IPS DF 6.9 (cell line): Measurements from ENCODE around the gene BMERB1.
"Not testable (repeated sequence)": the region's sequence is repeated elsewhere in the genome, so short reads cannot be mapped to it uniquely, and the experiment has no call there.

Experiments
- DNase-seq: peaks from one replicate; pipeline ENCODE4 v3.0.0-alpha.2; 2013; ENCODE audit warnings: low read depth, low spot score
- H3K27ac ChIP-seq: one replicate; pipeline ENCODE4 v1.5.1; 2013; ENCODE audit warnings: low read length, control low read depth
- H3K27me3 ChIP-seq: 2 replicates; pipeline ENCODE4 v1.6.1; 2013; ENCODE audit warnings: mild to moderate bottlenecking, low read length; ENCODE audit not compliant: control insufficient read depth, insufficient read depth
- H3K36me3 ChIP-seq: 2 replicates; pipeline ENCODE4 v1.6.1; 2013; ENCODE audit warnings: low read length; ENCODE audit not compliant: control insufficient read depth, insufficient read depth
- H3K4me1 ChIP-seq: 2 replicates; pipeline ENCODE4 v1.6.1; 2013; ENCODE audit warnings: low read length; ENCODE audit not compliant: control insufficient read depth, insufficient read depth
- H3K4me3 ChIP-seq: 2 replicates; pipeline ENCODE4 v1.5.1; 2013; ENCODE audit warnings: mild to moderate bottlenecking, low read length
- H3K9me3 ChIP-seq: 2 replicates; pipeline ENCODE4 v1.6.1; 2013; ENCODE audit warnings: low read length, inconsistent platforms; ENCODE audit not compliant: control insufficient read depth, insufficient read depth
- WGBS: extraction: QIAGEN DNeasy Blood & Tissue Kit; methylation state at CpG from one replicate; pipeline ENCODE4 v1.1.7; 2013; ENCODE audit warnings: mixed read lengths, missing lambda C conversion rate; ENCODE audit not compliant: insufficient read length, insufficient coverage; 5-methylcytosine and 5-hydroxymethylcytosine counted together

The BMERB1 gene

DNA sequence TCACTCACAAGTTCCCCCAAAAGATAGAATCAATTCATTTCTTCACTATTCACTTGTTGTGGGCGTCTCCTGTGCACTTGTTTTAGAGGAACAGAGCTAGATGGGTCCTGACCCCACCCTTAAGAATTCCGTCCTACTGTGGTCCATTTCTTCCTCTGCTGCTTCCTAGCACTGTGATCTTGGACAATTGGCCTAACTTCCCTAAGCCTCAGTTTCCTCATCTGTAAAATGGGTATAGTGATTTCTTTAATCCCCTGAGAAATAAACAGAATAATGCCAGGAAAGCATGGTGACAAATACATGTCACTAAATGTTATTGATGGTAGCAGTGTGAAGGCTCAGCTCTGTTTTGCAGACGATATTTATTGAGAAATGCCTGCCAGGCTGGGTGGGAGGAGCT, 9.9 kb downstream of the BMERB1 start:
- no peak overlapping the region for H3K27ac ChIP-seq

GRCh38 chr16:15445450-15445849, 11.1 kb downstream of the BMERB1 start:
- WGBS: no CpG with 5 or more reads among the region's 1 CpG

More for the DNA sequence above, 9.9 kb downstream of the BMERB1 start:
- no peak for DNase-seq
- Histone ChIP-seq H3K4me1 (no peaks in the 10 kb centered on the region), H3K4me3 (no peak overlapping the region), H3K27me3 (no peaks in the 10 kb centered on the region), H3K9me3 (no peaks in the 10 kb centered on the region), H3K36me3 (no peaks in the 10 kb centered on the region)
- no CpG with 5 or more reads among the region's 3 CpGs for WGBS

DNA sequence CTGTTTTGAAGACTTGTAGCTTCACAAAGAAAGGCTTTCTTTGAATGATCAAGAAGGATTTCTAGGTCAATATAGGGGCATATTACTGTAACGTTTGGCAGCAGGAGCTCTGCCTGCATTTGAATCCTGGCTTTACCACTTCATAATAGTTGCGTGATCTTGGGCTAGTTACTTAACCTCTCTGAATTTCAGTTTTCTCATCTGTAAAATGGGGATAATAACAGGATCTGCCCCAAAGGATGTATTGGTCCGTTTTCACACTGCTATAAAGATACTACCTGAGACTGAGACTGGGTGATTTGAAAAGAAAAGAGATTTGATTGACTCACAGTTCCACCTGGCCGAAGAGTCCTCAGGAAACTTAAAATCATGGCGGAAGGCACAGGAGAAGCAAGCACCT, 12.5 kb downstream of the BMERB1 start:
- Histone ChIP-seq H3K36me3 (no peaks in the 10 kb centered on the region), H3K27ac (no peak overlapping the region), H3K27me3 (no peaks in the 10 kb centered on the region), H3K4me3 (no peak overlapping the region), H3K4me1 (no peaks in the 10 kb centered on the region), H3K9me3 (no peaks in the 10 kb centered on the region)
- WGBS: no CpG with 5 or more reads among the region's 5 CpGs
- DNase-seq: no peak

More at GRCh38 chr16:15445450-15445849, 11.1 kb downstream of the BMERB1 start:
- Histone ChIP-seq H3K36me3 (no peaks in the 10 kb centered on the region), H3K4me1 (no peaks in the 10 kb centered on the region), H3K9me3 (no peaks in the 10 kb centered on the region), H3K4me3 (no peak overlapping the region), H3K27ac (no peak overlapping the region), H3K27me3 (no peaks in the 10 kb centered on the region)
- no peak for DNase-seq

GRCh38 chr16:15450624-15451023, 16.2 kb downstream of the BMERB1 start:
- Histone ChIP-seq H3K36me3 (no peaks in the 10 kb centered on the region), H3K4me1 (no peaks in the 10 kb centered on the region), H3K9me3 (no peaks in the 10 kb centered on the region), H3K27me3 (no peaks in the 10 kb centered on the region), H3K4me3 (no peak overlapping the region), H3K27ac (no peak overlapping the region)
- WGBS: no CpG with 5 or more reads among the region's 6 CpGs
- no peak for DNase-seq

- no CpG with 5 or more reads among the region's 10 CpGs for WGBS
These were observed 16.8 kb downstream of the BMERB1 start for GRCh38 chr16:15451098-15451731.

DNA sequence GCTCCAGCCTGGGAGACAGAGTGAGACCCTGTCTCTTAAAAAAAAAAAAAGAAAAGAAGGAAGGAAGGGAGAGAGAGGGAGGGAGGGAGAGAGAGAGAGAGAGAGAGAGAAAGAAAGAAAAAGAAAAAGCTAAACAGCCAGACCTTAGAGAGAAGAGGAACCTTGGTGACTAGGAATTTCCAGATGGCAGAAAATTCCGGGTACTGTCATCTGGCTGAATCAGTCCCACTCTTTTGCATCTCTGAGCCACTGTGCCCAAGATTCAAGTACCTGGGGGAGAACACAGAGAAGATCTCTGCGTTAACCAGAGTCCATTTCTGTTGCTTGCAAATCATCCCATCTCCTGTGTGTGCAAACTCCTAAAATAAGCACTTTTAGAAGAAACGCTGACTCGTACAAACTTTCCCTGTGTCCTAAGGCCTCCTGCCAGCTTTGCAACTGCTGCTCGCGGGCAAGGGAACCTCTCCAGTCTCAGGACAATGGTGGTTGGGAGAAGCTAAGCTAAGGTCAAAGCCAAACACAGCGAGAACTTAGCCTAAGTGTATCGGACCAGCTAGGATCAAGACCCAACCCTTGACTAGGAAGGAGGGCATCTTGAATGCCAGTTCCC, 18.0 kb downstream of the BMERB1 start:
- H3K27ac ChIP-seq: no peak overlapping the region
- WGBS: no CpG with 5 or more reads among the region's 8 CpGs
- DNase-seq: no peak

More at GRCh38 chr16:15451098-15451731, 16.8 kb downstream of the BMERB1 start:
- H3K27ac ChIP-seq: no peak overlapping the region
- H3K9me3 ChIP-seq: no peaks in the 10 kb centered on the region
- no peaks in the 10 kb centered on the region for H3K27me3 ChIP-seq
- H3K4me1 ChIP-seq: no peaks in the 10 kb centered on the region
- DNase-seq: no peak
- H3K36me3 ChIP-seq: no peaks in the 10 kb centered on the region
- H3K4me3 ChIP-seq: no peak overlapping the region

DNA sequence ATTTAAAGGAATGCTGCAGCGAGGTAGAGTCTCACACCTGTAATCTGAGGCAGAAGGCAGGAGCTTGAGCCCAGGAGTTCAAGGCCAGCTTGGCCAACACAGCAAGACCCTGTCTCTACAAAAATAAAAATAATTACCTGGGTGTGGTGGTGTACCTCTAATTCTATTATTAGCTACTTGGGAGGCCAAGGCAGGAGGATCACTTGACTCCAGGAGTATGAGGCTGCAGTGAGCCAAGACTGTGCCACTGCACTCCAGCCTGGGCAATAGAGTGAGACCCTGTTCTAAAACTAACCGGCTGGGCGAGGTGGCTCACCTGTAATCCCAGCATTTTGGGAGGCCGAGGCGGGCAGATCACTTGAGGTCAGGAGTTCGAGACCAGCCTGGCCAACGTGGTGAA, 18.9 kb downstream of the BMERB1 start:
- H3K36me3 ChIP-seq, H3K9me3 ChIP-seq, H3K27me3 ChIP-seq, H3K4me3 ChIP-seq, H3K27ac ChIP-seq, H3K4me1 ChIP-seq, DNase-seq: not testable (repeated sequence)
- WGBS: no CpG with 5 or more reads among the region's 7 CpGs

More for the DNA sequence above, 18.0 kb downstream of the BMERB1 start:
- Histone ChIP-seq H3K9me3 (no peaks in the 10 kb centered on the region), H3K4me3 (no peak overlapping the region), H3K36me3 (no peaks in the 10 kb centered on the region), H3K27me3 (no peaks in the 10 kb centered on the region), H3K4me1 (no peaks in the 10 kb centered on the region)

GRCh38 chr16:15454933-15455332, 20.5 kb downstream of the BMERB1 start:
- not testable (repeated sequence) for H3K9me3 ChIP-seq, H3K36me3 ChIP-seq, DNase-seq, H3K27ac ChIP-seq, H3K4me1 ChIP-seq, H3K27me3 ChIP-seq, H3K4me3 ChIP-seq
- WGBS: no CpG with 5 or more reads among the region's 11 CpGs

GRCh38 chr16:15457400-15457799, 23.0 kb downstream of the BMERB1 start:
- no peak overlapping the region for H3K27ac ChIP-seq
- DNase-seq: no peak
- no peaks in the 10 kb centered on the region for H3K9me3 ChIP-seq
- WGBS: no CpG with 5 or more reads among the region's 3 CpGs
- no peak overlapping the region for H3K4me3 ChIP-seq
- no peaks in the 10 kb centered on the region for H3K4me1 ChIP-seq
- no peaks in the 10 kb centered on the region for H3K36me3 ChIP-seq
- H3K27me3 ChIP-seq: peaks cover 1% of the 10 kb centered on the region; the same call in 1 of the 2 replicates

DNA sequence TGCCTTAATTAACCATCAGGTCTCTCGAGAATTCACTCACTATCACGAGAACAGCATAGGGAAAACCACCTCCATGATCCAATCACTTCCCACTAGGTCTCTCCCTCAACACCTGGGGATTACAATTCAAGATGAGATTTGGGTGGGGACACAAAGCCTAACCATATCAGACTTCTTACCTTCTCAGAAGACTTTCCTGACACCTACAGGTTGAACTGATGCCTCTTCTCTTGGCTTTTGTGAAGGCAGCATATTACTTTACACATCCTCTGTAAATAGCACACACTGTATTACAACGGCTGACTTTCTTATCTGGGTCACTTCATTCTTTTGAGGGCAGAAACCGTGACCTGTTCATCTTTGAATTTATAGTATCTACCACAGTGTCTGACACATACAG, 23.6 kb downstream of the BMERB1 start:
- H3K27ac ChIP-seq: no peak overlapping the region
- DNase-seq: no peak
- no CpG with 5 or more reads among the region's 4 CpGs for WGBS

DNA sequence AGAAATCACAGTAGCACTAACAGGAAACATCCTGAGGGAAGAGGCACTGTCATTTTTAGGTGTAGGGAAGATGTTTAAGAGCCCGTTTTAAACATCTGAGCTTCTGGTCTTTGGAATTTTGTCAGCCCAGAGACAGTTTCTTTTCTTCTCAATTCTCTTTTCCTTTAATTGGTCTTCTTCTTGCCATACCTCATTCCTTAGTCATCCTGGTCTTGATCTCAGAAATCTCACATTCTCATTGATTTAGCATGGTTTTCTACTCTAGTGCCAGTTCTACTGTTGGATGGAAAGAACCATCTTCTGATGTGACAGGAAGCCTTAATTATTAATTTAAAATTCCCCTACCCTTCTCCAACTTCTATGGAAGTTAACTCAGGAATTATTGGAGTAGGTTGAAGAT, 25.4 kb downstream of the BMERB1 start:
- WGBS: no CpG with 5 or more reads among the region's 1 CpG
- H3K36me3 ChIP-seq: no peaks in the 10 kb centered on the region
- DNase-seq: no peak
- no peaks in the 10 kb centered on the region for H3K9me3 ChIP-seq
- no peak overlapping the region for H3K4me3 ChIP-seq
- H3K27me3 ChIP-seq: peaks cover 1% of the 10 kb centered on the region; the same call in 1 of the 2 replicates
- no peaks in the 10 kb centered on the region for H3K4me1 ChIP-seq
- no peak overlapping the region for H3K27ac ChIP-seq

More for the DNA sequence above, 23.6 kb downstream of the BMERB1 start:
- H3K9me3 ChIP-seq: no peaks in the 10 kb centered on the region
- no peaks in the 10 kb centered on the region for H3K4me1 ChIP-seq
- peaks cover 1% of the 10 kb centered on the region; the same call in 1 of the 2 replicates for H3K27me3 ChIP-seq
- H3K36me3 ChIP-seq: no peaks in the 10 kb centered on the region
- H3K4me3 ChIP-seq: no peak overlapping the region
